Karpas-422 (cell line): ENCODE data around the gene SIAH3. TPM values are rescaled to one million over a fixed set of nuclear protein-coding genes. Genes with fewer than 3 reads are reported as not detected.

Source experiments
- DNase-seq: peaks from one replicate; pipeline ENCODE4 v3.0.0-alpha.2; 2015
- H2AFZ ChIP-seq: fragments of 200-600 bp; sonication (generic); 2 replicates; pipeline ENCODE4 v1.6.1; 2014; ENCODE audit warnings: antibody characterized with exemption, low read length, mixed read lengths
- H3K27ac ChIP-seq: fragments of 200-600 bp; sonication (generic); 2 replicates; pipeline ENCODE4 v1.5.1; 2014; ENCODE audit warnings: mild to moderate bottlenecking, low read length, moderate library complexity
- H3K27me3 ChIP-seq: fragments of 200-600 bp; sonication (generic); 2 replicates; pipeline ENCODE4 v1.6.1; 2014; ENCODE audit warnings: low read length, mixed read lengths
- H3K36me3 ChIP-seq: fragments of 200-600 bp; sonication (generic); 2 replicates; pipeline ENCODE4 v1.6.1; 2014; ENCODE audit warnings: low read length, mixed read lengths; ENCODE audit not compliant: insufficient read depth
- H3K4me1 ChIP-seq: fragments of 200-600 bp; sonication (generic); 2 replicates; pipeline ENCODE4 v1.6.1; 2014; ENCODE audit warnings: mild to moderate bottlenecking, low read length, mixed read lengths
- H3K4me2 ChIP-seq: fragments of 200-600 bp; sonication (generic); 2 replicates; pipeline ENCODE4 v1.6.1; 2014; ENCODE audit warnings: low read length, low read depth, mild to moderate bottlenecking; ENCODE audit not compliant: poor library complexity, severe bottlenecking
- H3K4me3 ChIP-seq: fragments of 200-600 bp; sonication (generic); 2 replicates; pipeline ENCODE4 v1.5.1; 2014; ENCODE audit warnings: mild to moderate bottlenecking, antibody characterized with exemption, low read length, mixed read lengths
- H3K79me2 ChIP-seq: fragments of 200-600 bp; sonication (generic); 2 replicates; pipeline ENCODE4 v1.6.1; 2014; ENCODE audit warnings: mild to moderate bottlenecking, low read length, mixed read lengths
- H3K9ac ChIP-seq: fragments of 200-600 bp; sonication (generic); 2 replicates; pipeline ENCODE4 v1.6.0; 2014; ENCODE audit warnings: low read length
- H3K9me2 ChIP-seq: fragments of 200-600 bp; sonication (generic), shearing (Covaris generic); replicated peaks from 2 replicates; pipeline ENCODE4 v1.6.0; 2014; ENCODE audit warnings: mild to moderate bottlenecking, low read length, moderate library complexity; ENCODE audit not compliant: insufficient read depth
- H3K9me3 ChIP-seq: fragments of 300-700, 200-600 bp; sonication (generic); 2 replicates; pipeline ENCODE4 v1.6.1; 2014; ENCODE audit warnings: low read length, mixed read lengths
- H4K20me1 ChIP-seq: fragments of 200-600 bp; sonication (generic); 2 replicates; pipeline ENCODE4 v1.6.1; 2014; ENCODE audit warnings: mild to moderate bottlenecking, antibody characterized with exemption, low read length, low read depth; ENCODE audit not compliant: insufficient read depth
- total RNA-seq: library from RNA; depleted of rRNA; stranded (reverse); fragments of >200 nt; shearing (Covaris generic); gene quantifications from 2 replicates; pipeline ENCODE4 v1.2.3, GENCODE V29; 2014; ENCODE audit warnings: low replicate concordance

The SIAH3 gene
- total RNA-seq, 1 experiment from 2014 or later, result not detected

- Histone ChIP-seq H3K9me2 (no peaks in the 10 kb centered on the region), H3K4me1 (no peaks in the 10 kb centered on the region), H3K9me3 (no peaks in the 10 kb centered on the region), H3K9ac (no peak overlapping the region), H3K36me3 (no peaks in the 10 kb centered on the region), H4K20me1 (no peaks in the 10 kb centered on the region), H3K4me2 (no peak overlapping the region), H3K27me3 (no peaks in the 10 kb centered on the region), H3K27ac (no peak overlapping the region), H3K4me3 (no peak overlapping the region), H3K79me2 (no peaks in the 10 kb centered on the region), H2AFZ (no peak overlapping the region)
- no peak for DNase-seq
Observed at GRCh38 chr13:45885194-45885593, 33.6 kb upstream of the SIAH3 start.

- H3K79me2 ChIP-seq, result no peaks in the 10 kb centered on the region
- H4K20me1 ChIP-seq, result no peaks in the 10 kb centered on the region
- H3K27ac ChIP-seq, result no peak overlapping the region
- H3K4me2 ChIP-seq, result no peak overlapping the region
- no peaks in the 10 kb centered on the region for H3K27me3 ChIP-seq
- no peaks in the 10 kb centered on the region for H3K36me3 ChIP-seq
- no peaks in the 10 kb centered on the region for H3K4me1 ChIP-seq
- H3K9me2 ChIP-seq, result no peaks in the 10 kb centered on the region
- no peaks in the 10 kb centered on the region for H3K9me3 ChIP-seq
- no peak overlapping the region for H3K9ac ChIP-seq
- H3K4me3 ChIP-seq, result no peak overlapping the region
- H2AFZ ChIP-seq, result no peak overlapping the region
- no peak for DNase-seq
Observed at GRCh38 chr13:45882626-45883025, 31.1 kb upstream of the SIAH3 start.

DNA sequence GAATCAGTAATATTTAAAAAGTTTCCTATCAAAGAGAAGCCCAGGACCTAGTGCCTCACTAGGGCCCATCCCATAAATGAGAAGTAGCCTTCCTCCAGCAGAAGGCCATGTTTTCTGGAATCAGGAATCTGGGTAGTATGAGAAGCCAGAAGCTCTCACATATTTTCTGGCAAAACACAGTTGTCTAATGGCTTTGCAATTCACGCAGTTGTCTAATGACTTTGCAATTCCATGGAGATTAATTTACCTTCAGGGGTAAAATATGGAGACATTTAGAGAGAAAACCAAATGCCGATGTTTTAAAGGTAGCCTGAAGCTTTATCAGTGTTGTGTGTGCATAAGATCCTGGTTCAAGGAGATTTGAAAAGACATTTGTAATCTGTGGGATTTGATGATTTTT, 29.8 kb upstream of the SIAH3 start:
- DNase-seq, result no peak
- Histone ChIP-seq H3K9me2 (no peaks in the 10 kb centered on the region), H3K9me3 (no peaks in the 10 kb centered on the region), H3K36me3 (no peaks in the 10 kb centered on the region), H3K4me1 (no peaks in the 10 kb centered on the region), H3K79me2 (no peaks in the 10 kb centered on the region), H4K20me1 (no peaks in the 10 kb centered on the region), H3K27ac (no peak overlapping the region), H3K4me3 (no peak overlapping the region), H2AFZ (no peak overlapping the region), H3K4me2 (no peak overlapping the region), H3K9ac (no peak overlapping the region), H3K27me3 (no peaks in the 10 kb centered on the region)

DNA sequence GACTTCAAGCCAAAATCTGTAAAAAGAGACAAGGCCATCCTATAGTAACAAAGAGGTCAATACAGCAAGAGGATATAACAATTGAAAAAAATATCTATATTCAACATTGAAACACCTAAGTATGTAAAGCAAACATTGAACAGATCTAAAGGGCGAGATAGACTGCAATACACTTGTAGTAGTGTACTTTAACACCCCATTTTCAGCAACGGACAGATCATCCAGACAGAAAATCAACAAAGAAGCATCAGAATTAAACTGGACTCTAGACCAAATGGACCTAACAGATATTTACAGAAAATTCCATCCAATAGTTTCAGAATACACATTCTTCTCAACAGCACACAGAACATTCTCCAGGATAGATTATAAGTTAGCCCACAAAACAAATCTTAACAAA, 28.7 kb upstream of the SIAH3 start:
- no peak for DNase-seq
- Histone ChIP-seq H3K27me3 (no peaks in the 10 kb centered on the region), H3K9me3 (no peaks in the 10 kb centered on the region), H3K79me2 (no peaks in the 10 kb centered on the region), H3K9me2 (no peaks in the 10 kb centered on the region), H3K4me2 (no peak overlapping the region), H3K27ac (no peak overlapping the region), H3K9ac (no peak overlapping the region), H3K4me1 (no peaks in the 10 kb centered on the region), H3K36me3 (no peaks in the 10 kb centered on the region), H3K4me3 (no peak overlapping the region), H2AFZ (no peak overlapping the region), H4K20me1 (no peaks in the 10 kb centered on the region)

DNA sequence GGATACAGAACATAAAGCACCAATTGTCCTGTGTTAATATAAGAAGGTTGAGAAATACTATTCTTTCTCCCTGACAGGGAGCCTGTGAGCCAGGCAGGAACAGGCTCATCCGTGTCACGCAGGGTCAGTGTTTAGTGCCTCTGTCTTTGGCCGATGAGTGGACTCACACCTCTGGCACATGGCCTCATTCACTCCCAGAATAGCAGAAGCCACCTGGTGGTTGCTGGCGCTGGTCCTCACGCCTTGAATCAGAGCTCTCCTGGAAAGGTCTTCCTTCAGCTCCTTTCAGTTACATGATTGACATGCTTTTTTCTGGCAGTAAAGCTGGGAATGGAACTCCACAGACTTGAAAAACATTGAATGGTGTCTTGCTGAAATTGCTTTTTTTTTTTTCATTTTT, 28.1 kb upstream of the SIAH3 start:
- H3K9me3 ChIP-seq, result no peaks in the 10 kb centered on the region
- H4K20me1 ChIP-seq, result no peaks in the 10 kb centered on the region
- H3K36me3 ChIP-seq, result no peaks in the 10 kb centered on the region
- no peak overlapping the region for H3K9ac ChIP-seq
- H3K9me2 ChIP-seq, result no peaks in the 10 kb centered on the region
- no peak overlapping the region for H3K27ac ChIP-seq
- no peak overlapping the region for H3K4me3 ChIP-seq
- DNase-seq, result no peak
- H3K4me2 ChIP-seq, result no peak overlapping the region
- no peaks in the 10 kb centered on the region for H3K4me1 ChIP-seq
- no peaks in the 10 kb centered on the region for H3K27me3 ChIP-seq
- no peaks in the 10 kb centered on the region for H3K79me2 ChIP-seq
- no peak overlapping the region for H2AFZ ChIP-seq

- Histone ChIP-seq H3K4me1 (peaks cover 3% of the 10 kb centered on the region; the same call in 1 of the 2 replicates), H3K9ac (no peak overlapping the region), H4K20me1 (no peaks in the 10 kb centered on the region), H3K27ac (no peak overlapping the region), H3K79me2 (no peaks in the 10 kb centered on the region), H3K27me3 (no peaks in the 10 kb centered on the region), H3K36me3 (no peaks in the 10 kb centered on the region), H3K4me3 (no peak overlapping the region), H2AFZ (no peak overlapping the region), H3K9me3 (no peaks in the 10 kb centered on the region), H3K9me2 (no peaks in the 10 kb centered on the region), H3K4me2 (no peak overlapping the region)
- DNase-seq, result no peak
Observed at GRCh38 chr13:45878966-45879365, 27.4 kb upstream of the SIAH3 start.

GRCh38 chr13:45876781-45877180, 25.2 kb upstream of the SIAH3 start:
- H3K9me3 ChIP-seq, result no peaks in the 10 kb centered on the region
- no peaks in the 10 kb centered on the region for H4K20me1 ChIP-seq
- no peak overlapping the region for H3K27ac ChIP-seq
- no peaks in the 10 kb centered on the region for H3K9me2 ChIP-seq
- H3K27me3 ChIP-seq, result no peaks in the 10 kb centered on the region
- DNase-seq, result no peak
- H3K4me1 ChIP-seq, result peaks cover 4% of the 10 kb centered on the region; the same call in 1 of the 2 replicates
- no peaks in the 10 kb centered on the region for H3K36me3 ChIP-seq
- no peak overlapping the region for H3K4me2 ChIP-seq
- no peak overlapping the region for H3K4me3 ChIP-seq
- H3K79me2 ChIP-seq, result no peaks in the 10 kb centered on the region
- H3K9ac ChIP-seq, result no peak overlapping the region
- no peak overlapping the region for H2AFZ ChIP-seq

DNA sequence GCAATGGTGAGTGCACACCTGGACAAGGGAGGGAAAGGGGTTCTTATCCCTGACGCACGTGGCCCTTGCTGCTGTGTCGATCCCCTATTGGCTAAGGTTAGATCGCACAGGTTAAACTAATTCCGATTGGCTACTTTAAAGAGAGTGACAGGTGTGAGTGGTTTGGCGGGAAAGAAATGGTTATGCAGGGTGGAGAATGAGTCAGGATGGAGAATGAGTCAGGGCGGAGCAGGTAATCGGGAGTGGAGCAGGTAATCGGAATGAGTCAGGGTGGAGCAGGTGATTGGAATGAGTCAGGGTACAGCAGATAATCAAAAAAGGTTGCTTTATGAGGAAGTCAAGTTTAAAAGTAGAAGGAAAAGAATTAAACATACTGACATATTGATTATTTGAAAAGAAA, 24.4 kb upstream of the SIAH3 start:
- H3K36me3 ChIP-seq, result no peaks in the 10 kb centered on the region
- H3K4me3 ChIP-seq, result no peak overlapping the region
- H3K27ac ChIP-seq, result no peak overlapping the region
- no peaks in the 10 kb centered on the region for H3K79me2 ChIP-seq
- H4K20me1 ChIP-seq, result no peaks in the 10 kb centered on the region
- DNase-seq, result no peak
- no peak overlapping the region for H2AFZ ChIP-seq
- no peaks in the 10 kb centered on the region for H3K9me2 ChIP-seq
- no peak overlapping the region for H3K4me2 ChIP-seq
- H3K4me1 ChIP-seq, result peaks cover 4% of the 10 kb centered on the region; the same call in 1 of the 2 replicates
- no peaks in the 10 kb centered on the region for H3K27me3 ChIP-seq
- H3K9me3 ChIP-seq, result no peaks in the 10 kb centered on the region
- no peak overlapping the region for H3K9ac ChIP-seq
